Measurements from ENCODE around the gene ARHGAP42.
"Not testable (repeated sequence)": the region's sequence is repeated elsewhere in the genome, so short reads cannot be mapped to it uniquely, and the experiment has no call there.

Gene ARHGAP42

GRCh38 chr11:100970283-100971164 is 283.4 kb downstream of the ARHGAP42 start:
- DNase-seq = no peak

DNA sequence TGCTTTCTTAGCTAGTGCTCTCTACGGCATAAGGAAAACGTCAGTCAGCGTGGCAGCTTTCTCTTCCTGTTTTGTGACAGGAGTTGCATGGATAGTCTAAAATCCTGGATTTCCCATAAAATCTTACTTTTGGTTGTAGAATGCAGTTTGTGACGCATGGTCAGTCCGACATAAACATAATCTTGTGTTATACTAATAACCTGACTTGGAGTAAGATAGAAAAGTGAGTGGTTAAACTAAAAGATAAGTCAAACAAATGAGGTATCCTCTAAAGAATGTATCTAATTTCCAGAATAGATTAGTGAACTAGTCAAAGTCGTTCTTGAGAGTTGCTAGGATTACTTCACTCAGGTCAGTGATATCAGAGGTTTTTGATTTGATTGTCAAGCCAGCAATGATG is 285.0 kb downstream of the ARHGAP42 start:
- no peak for DNase-seq

- DNase-seq = no peak
Observed at GRCh38 chr11:100978442-100978841, 291.4 kb downstream of the ARHGAP42 start.

- no peak for DNase-seq
Observed at GRCh38 chr11:100978939-100979338, 291.9 kb downstream of the ARHGAP42 start.

GRCh38 chr11:100980156-100980555 is 293.1 kb downstream of the ARHGAP42 start:
- no peak for DNase-seq

DNA sequence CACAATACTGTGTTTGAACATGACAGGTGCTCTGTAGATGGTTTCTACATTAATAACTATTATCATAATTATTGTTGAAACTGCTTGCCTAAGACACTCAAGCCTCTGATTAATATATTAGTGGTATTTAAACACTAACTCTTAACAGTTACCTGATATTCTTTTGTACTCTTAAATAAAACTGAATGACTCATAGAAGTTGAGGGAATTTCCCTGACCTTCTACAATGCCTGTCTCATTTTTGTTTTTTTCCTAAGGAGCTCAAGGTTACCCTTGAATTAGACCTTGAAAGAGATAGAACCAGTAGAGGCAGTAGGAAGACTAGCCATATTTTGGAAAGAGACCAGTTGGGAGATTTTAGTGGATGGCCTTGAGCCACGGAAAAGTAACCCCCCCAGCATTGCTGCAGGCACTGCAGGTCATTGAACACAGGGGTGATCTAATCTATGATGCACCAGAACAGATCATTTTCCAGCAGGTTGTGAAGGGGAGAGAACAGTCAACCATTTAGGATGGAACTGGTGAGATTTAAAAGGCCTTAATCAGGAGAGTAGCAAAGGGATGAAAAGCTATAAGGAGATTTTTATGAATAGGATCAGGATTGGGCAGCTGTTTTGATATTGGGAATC is 294.2 kb downstream of the ARHGAP42 start:
- no peak for DNase-seq

DNA sequence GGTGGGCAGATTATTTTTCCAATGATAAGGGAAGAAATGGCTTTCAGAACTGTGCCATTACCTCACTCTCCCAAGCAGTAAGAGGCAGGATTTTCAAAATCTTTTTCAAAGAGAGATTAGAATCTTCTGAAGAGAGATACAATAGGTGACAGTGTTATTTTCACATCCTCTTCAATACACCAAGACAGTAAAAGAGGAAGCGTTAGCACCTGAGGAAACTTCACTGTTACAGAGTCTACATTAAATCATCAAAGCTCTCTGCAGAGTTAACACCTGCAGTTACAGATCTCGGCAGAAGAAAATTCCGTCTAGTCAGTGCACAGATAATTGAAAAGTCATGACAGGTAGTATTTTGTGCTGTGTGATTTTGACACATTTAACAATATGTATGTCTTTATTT is 297.6 kb downstream of the ARHGAP42 start:
- DNase-seq = no peak

- DNase-seq = no peak
Observed at GRCh38 chr11:100990931-100991330, 303.8 kb downstream of the ARHGAP42 start.

GRCh38 chr11:100991541-100991940 is 304.5 kb downstream of the ARHGAP42 start:
- no peak for DNase-seq

GRCh38 chr11:100994966-100995365 is 307.9 kb downstream of the ARHGAP42 start:
- no peak for DNase-seq

DNA sequence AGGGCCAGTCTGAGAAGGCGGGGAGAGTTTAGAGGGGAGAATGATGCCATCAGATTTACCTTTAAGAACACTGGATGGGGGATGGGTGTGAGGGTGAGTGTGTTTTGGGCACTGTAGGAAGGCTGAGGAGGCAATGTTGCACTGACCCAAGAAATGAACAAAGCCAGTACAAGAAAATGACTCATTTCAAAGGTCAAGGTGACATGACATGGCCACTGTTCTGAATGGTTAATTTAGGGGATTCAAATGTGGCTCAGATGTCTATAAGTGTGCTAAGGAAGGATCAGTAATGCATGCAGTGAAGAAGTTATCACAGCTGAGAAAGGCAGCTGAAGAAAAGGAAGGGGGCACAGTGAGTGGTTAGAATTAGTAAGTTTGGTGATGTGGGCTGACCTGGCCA is 312.7 kb downstream of the ARHGAP42 start:
- DNase-seq = no peak

DNA sequence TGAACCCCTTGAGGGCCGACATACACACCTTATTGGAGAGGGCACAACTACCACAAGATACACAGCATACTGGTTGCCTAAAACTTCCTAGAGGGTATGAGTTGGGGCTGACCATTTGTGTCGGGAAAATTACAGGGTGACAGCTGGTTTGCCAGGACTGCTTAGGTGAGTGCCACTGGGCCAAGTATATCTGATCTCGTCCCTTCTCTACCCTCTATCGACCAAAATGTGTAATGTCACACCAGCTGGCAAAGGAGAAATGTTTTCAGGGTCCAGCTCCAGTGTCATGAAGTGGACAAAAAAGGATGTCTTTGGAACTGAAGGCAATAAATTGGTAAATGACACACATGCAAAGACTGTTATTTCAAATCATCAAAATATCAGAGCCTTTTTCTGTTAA is 316.4 kb downstream of the ARHGAP42 start:
- no peak for DNase-seq

- DNase-seq = no peak
Observed at GRCh38 chr11:101008961-101009689, 322.0 kb downstream of the ARHGAP42 start.

- DNase-seq = no peak
Observed at GRCh38 chr11:101009690-101010055, 322.6 kb downstream of the ARHGAP42 start.

DNA sequence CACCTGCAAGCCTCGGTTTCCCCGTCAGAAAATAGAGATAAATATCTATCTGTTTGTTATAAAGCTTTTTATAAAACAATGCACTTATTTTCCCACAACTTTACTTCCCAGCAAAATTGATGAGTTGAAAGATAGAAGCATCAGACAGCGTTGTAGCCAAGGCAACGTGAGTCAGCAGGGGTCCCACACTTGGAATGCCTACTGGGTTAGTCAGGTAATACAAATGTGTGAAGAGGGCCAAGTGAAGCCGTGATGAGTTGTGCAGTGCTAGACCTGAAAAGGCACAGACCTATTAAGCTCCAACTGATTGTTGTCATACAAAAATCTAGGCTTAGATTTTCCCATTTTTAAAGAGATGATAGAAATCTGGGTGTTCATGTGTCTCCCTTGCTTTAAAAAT is 323.8 kb downstream of the ARHGAP42 start:
- DNase-seq = no peak

DNA sequence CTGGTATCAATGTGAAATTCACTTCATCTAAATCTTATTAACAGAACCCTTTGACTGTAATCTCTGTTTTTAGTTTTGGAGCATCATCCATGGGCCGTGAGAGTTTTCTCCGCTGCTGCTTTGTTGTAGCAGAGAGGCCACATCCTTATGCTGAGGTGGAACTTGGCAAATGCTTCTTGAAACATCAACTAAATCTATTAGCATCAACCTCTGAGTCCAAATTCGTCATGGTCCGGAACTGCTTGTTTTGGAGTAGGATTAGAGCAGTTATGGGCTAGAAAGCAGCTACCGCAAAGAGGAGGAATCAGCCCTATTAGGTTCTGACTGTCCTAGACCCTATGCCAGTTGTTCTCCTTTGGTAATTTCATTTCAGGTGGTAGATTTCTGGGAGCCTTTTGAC is 324.8 kb downstream of the ARHGAP42 start:
- no peak for DNase-seq

DNA sequence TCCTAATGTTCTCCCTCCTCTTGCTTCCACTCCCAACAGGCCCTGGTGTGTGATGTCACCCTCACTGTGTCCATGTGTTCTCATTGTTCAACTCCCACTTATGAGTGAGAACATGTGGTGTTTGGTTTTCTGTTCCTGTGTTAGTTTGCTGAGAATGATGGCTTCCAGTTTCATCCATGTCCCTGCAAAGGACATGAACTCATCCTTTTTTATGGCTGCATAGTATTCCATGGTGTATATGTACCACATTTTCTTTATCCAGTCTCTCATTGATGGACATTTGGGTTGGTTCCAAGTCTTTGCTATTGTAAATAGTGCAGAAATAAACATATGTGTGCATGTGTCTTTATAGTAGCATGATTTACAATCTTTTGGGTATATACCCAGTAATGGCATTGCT is 326.6 kb downstream of the ARHGAP42 start:
- DNase-seq = not testable (repeated sequence)

- DNase-seq = no peak
Observed at GRCh38 chr11:101014600-101015285, 327.7 kb downstream of the ARHGAP42 start.

GRCh38 chr11:101019870-101020269 is 332.8 kb downstream of the ARHGAP42 start:
- no peak for DNase-seq

DNA sequence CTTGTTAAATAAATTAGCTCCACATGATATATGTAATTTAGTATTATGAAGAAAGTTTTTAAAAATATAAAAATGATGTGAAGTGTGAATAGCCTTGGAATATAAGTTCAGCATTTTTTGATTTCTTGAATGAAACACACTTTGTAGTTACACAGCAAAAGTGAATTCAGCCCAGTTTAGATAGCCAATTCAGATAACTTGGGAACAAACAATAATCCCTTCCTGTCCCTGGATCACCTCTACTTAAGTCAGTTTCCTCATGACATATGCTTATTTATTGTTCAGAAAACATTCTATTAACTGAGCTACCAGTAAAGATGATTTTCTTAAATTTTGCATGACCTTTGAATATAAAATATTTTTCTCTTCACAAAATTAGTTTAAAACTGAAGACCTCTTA is 335.2 kb downstream of the ARHGAP42 start:
- DNase-seq = no peak

DNA sequence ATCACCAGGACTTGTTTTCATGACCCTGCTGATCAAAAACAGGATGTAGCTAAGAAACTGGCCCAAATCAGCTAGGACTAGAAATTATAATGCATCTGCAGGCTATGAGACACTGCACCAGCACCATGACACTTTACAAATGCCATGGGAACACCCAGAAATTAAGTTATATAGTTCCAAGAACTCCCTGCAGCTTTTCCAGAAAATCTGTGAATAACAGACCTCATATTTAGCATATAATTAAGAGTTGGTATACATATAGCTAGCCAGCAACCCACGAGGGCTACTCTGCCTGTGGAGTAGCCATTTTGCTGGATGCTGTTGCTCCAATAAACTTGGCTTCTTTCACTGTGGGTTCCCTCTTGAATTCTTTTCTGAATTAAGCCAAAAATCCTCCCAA is 341.6 kb downstream of the ARHGAP42 start:
- DNase-seq = no peak

GRCh38 chr11:101030015-101030414 is 342.9 kb downstream of the ARHGAP42 start:
- DNase-seq = no peak

DNA sequence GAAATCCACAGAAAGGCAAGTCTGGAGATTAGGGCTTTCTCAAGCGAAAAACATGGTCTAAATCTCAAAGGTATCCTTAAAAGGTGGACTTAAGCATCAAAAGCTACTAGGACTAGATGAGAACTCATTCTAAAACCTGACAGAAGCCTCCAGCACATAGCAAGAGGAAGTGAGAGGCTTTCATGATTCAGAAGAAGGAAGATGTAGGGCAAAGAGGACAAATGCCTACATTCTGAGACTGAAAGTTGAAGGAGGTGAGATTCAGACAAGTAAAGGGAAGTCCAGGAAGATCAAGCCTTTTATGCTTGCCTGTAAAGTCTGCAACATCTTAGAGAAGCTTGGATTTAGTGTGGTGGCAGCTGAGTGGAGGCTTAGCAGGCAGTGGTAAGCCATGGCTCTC is 343.6 kb downstream of the ARHGAP42 start:
- DNase-seq = no peak
